HUDEP-2 (cell line): ENCODE results near the gene RCVRN.
A peak's percentile ranks its signal among the peaks of the same experiment; 100 is the strongest.

Experiments used
- DNase-seq, 76 experiments: peaks; one replicate each; lab custom pipeline; 2025; ENCODE audit not compliant: unreplicated experiment in 76 of 76; lab: John Stamatoyannopoulos, UW

The RCVRN gene

GRCh38 chr17:9905078-9905415 lies at the start of gene RCVRN:
Gene RCVRN (minus strand): TSS chr17:9905271. CDS start chr17:9905180, 91 bp downstream.
- no peak for DNase-seq

- no peak for DNase-seq
Measured at GRCh38 chr17:9953492-9953891, 48.4 kb upstream of the RCVRN start.

- DNase-seq = no peak
Measured at GRCh38 chr17:9951803-9952202, 46.7 kb upstream of the RCVRN start.

- DNase-seq = no peak
Measured at GRCh38 chr17:9948928-9949327, 43.9 kb upstream of the RCVRN start.

GRCh38 chr17:9944704-9945103 lies 39.6 kb upstream of the RCVRN start:
- DNase-seq = no peak

GRCh38 chr17:9943343-9943742 lies 38.3 kb upstream of the RCVRN start:
- DNase-seq = no peak

- DNase-seq = no peak
Measured at GRCh38 chr17:9942885-9943284, 37.8 kb upstream of the RCVRN start.

GRCh38 chr17:9941305-9941704 lies 36.2 kb upstream of the RCVRN start:
- no peak for DNase-seq

- DNase-seq = no peak
Measured at GRCh38 chr17:9940841-9941240, 35.8 kb upstream of the RCVRN start.

- no peak for DNase-seq
Measured at GRCh38 chr17:9938764-9939163, 33.7 kb upstream of the RCVRN start.

- no peak for DNase-seq
Measured at GRCh38 chr17:9937901-9938300, 32.8 kb upstream of the RCVRN start.

GRCh38 chr17:9937241-9937761 lies 32.2 kb upstream of the RCVRN start:
- DNase-seq = no peak

- no peak for DNase-seq
Measured at GRCh38 chr17:9936095-9936494, 31.0 kb upstream of the RCVRN start.

- no peak for DNase-seq
Measured at GRCh38 chr17:9935408-9935807, 30.3 kb upstream of the RCVRN start.

GRCh38 chr17:9934331-9934730 lies 29.3 kb upstream of the RCVRN start:
- DNase-seq = no peak

- no peak for DNase-seq
Measured at GRCh38 chr17:9932491-9932890, 27.4 kb upstream of the RCVRN start.

- DNase-seq = no peak
Measured at GRCh38 chr17:9931144-9931741, 26.2 kb upstream of the RCVRN start.

- DNase-seq = no peak
Measured at GRCh38 chr17:9929871-9930270, 24.8 kb upstream of the RCVRN start.

- peak in 1 of 76 experiments; percentile 1 for DNase-seq
Measured at GRCh38 chr17:9928601-9929333, 23.7 kb upstream of the RCVRN start.

GRCh38 chr17:9926150-9926804 lies 21.2 kb upstream of the RCVRN start:
- no peak for DNase-seq

- no peak for DNase-seq
Measured at GRCh38 chr17:9925457-9925856, 20.4 kb upstream of the RCVRN start.

GRCh38 chr17:9924735-9925191 lies 19.7 kb upstream of the RCVRN start:
- DNase-seq = peak in 32 of 76 experiments; percentile 3 to 56 (median 29)
